ENCODE results near the gene CHDH.

Gene CHDH

DNA sequence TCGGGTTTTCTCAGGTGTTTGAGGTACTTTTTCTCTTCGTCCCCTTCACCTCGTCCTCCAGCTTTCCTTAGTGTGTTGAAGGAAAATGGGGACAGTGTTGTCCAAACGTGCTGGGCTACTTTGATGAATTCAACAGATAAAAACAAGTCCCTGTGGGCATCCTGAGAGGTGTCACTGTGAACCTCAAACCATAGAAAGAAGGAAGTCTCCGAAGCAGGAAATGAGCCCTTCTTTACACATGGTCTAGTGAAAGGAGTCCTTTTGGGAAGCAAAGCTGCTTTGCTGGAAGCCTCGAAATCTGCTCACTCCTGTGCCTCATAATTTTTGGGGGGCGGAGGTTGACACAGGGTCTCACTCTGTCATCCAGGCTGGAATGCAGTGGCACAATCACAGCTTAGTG is 10.7 kb upstream of the CHDH start:
- no peak for DNase-seq (ENCODE audit: low read depth, low spot score)
- H3K27ac ChIP-seq, result no peak overlapping the region

DNA sequence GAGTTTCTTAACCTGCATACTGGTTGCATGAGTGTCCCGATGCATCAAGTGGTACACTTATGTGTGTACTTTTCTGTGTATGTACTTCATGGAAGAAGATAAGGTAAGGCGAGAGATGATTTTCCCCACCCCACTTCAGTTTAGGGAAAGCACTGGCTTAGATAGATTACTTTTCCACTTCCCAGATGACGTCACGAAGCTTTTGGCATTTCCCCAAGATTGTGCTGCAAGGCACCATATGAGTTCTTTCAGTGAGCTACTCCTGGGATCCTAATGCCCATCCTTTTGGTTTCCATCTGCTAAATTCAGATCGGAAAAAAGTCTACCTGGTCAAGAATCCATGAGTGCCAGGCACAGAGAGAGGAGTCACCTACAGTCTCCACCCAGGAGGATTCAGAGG is 4.7 kb upstream of the CHDH start:
- no peak for DNase-seq (ENCODE audit: low read depth, low spot score)
- no peak overlapping the region for H3K27ac ChIP-seq

DNA sequence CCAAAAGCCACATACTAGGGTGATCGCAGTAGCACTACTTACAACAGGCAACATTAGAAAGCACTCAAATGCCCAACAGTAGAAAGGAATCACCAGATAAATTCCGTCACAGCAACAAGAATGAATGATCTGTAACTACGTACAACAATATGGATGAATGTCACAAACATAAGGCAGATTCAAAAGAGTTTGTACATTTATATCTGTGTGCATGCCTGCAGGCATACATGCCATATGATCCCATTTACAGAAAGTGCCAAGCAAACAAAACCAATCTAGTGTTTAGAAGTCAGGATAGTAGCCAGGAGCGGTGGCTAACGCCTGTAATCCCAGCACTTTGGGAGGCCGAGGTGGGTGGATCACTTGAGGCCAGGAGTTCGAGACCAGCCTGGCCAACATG is 3.7 kb upstream of the CHDH start:
- no peak for DNase-seq (ENCODE audit: low read depth, low spot score)

DNA sequence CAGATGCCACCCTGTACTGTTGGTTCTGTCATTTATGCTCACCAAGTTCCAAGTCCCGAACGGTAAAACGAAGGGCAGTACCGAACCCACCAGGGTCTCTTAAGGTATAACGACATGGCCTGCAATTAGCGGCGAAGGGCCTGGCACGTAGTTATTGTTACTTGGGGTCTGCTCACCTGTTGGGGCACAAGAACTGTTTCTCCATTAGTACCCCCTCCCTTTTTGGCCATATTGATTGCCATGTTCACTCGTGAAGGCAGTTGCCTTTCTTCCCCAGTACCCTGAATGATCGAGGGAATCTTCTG is 584 bp upstream of the CHDH start:
- no peak for DNase-seq (ENCODE audit: low read depth, low spot score)
- no peak overlapping the region for H3K27ac ChIP-seq

More for the DNA sequence above, 3.7 kb upstream of the CHDH start:
- H3K27ac ChIP-seq, result no peak overlapping the region

DNA sequence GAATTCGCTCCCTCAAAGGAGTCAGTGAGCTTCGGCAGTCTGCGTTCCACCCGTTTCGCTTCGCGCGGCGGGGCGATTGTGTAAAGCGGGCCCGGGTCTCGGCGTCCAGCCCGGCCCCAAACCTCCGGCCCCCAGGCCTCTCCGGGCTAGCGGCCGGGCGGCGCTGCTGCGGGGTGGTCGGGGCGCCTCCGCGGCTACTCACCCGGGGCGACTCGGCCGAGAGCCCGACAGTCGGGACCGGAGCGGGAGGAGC is 412 bp downstream of the CHDH start:
- H3K27ac ChIP-seq, result no peak overlapping the region

DNA sequence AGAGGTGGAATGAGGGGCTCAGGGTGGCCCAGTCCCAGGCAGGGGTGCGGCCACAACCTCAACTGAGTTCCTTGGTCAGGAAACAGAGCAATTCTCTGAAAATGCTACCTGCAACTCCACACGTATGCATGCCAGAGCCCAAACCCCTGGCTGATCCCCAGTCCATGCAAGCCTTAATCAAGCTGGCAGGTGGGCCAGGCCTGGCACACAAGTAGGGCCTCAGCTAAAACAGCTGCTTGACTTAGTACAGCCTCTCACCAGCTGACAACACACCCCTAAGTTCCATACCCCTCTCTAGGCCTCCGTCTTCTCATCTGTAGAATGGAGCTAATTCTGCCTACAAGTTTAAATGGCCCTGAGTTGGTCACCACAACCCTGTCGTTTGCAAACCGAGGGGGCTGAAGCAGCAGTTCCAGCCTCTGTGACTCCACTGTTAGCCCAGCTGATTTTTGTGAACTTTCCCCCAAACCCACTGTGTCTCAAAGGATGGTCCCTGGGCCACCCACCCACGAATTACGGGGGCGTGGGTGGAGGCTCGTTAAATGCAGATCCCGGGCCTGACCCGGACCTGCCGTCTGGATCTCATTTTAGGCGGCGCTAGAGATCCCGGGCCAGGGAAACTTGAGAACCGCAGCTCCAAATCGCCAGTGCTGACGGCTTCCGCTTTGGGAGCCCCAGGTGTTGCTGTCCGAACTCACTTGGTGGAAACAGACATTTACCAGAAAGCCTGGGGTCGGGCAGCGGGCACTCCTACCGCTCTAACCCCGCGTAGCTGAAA is 927 bp downstream of the CHDH start:
- H3K27ac ChIP-seq, result no peak overlapping the region
- DNase-seq (ENCODE audit: low read depth, low spot score), result no peak

More for the DNA sequence above, 412 bp downstream of the CHDH start:
- no peak for DNase-seq (ENCODE audit: low read depth, low spot score)

DNA sequence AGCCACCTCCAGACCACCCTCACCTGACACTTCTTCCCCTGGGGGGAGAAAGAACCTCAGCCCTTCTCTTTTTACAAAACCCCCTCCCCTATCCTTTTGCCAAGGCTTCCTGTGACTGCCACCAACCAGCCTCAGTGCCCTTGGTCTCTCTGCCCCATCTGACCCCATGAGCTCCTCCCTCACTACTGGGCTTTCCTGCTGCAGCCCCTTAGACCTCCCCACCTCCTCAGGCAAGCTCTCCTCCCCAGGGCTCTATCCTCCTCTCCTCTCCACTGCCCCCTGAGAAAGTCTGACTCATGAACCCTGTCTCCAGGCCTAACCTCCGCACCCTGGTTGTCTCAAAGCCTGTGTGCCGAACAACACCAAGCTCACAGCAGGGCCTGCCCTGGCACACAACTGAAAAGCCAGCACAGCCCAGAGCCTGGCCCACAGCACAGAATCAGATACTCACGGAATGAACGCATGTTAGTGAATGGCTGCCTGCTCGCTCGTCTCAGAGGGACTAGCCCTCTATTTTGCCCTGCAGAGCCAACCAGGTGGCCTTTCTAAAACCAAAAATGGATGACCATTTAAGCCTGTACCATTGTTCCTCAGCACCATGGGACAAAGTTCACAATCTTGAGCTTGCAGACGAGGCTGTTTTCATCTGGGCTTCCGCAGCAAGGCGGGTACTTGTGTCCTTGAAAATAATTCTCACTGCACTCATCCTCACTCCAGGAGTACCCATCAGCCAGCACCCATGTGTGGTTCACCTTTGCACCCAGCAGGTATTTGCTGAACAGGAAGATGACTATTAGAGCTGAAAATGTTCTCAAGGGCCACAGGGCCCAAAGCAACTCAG is 1.7 kb downstream of the CHDH start:
- H3K27ac ChIP-seq, result no peak overlapping the region
- DNase-seq (ENCODE audit: low read depth, low spot score), result no peak

DNA sequence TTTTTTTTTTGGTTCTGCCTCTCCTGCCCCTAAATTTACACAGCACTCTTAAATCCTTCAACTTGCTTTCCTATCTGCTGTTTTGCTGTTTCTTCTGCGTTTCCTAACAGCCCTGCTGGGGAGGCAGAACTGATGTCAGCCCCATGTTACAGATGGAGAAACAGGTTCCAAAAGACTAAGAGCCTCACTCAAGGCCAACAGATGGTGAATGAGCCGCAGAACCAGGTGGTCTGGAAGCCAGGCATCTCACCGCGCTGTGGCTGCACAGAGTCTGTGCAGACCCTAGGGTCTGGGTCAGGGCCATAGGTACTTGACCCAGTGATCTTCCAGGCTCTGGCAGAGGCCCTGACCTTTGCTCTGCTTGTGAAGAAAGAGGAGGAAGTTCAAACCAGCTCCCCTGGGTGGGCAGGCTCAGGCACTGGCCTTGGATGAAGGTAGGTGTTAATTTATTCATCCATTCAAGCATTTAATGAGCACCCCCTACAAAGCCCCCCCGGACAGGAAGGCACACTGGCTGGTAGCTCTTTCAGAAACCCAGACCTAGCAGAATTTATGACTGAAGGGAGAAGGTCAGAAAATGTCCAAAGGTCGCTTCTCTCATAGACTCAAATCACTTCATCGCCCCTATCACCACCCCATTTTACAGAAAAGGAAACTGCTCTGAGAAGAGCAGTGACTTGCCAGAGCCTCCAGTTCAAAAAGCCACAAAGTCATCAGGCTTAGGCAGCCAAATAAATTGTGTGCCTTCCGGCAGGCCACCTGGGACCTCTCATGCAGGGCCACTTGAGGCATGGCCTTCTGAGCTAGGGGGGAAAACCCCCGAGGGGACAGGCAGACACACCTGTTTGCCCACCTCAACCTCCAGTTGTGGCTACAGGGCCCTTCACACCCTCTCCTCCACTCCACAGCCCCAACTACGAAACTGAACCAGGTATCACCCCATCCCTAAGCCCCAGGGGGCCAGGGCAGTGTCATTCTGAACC is 2.7 kb downstream of the CHDH start:
- no peak for DNase-seq (ENCODE audit: low read depth, low spot score)
- H3K27ac ChIP-seq, result no peak overlapping the region

DNA sequence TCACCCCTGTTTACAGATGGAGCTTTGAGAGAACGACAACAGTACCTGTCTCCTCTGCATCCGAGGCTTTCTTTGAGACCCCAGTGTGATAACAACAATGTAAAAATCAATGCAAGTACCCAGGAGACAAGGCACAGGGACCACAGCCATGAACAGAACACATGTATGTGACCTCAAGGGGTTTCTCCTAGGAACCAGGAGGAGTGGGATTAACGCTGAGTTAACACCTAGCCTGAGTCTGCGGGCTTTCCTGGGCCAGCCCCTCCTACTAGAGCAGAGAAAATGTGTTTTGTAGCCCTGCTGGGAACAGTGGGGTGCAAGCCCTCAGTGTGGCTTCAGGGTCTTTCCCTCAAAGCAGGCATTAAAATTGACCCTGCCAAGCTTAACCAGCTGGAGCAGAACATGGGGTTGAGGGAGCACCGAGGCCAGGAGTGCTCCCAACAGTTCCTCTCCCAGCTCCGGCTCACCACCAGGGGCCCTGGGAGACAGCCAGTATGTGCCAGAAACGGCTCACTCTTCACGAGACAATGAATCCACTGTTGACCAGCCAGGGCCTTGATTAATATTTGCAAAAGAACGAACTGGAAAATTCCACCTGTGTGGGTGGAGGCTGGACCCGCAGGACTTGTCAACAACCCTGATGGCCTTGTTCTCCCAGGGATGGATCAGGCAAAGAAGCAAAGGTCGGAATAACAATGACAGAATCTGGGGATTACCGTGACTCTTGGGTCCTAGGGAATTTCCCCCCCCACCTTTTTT is 3.6 kb downstream of the CHDH start:
- DNase-seq (ENCODE audit: low read depth, low spot score), result peak; percentile 20
- H3K27ac ChIP-seq, result no peak overlapping the region

DNA sequence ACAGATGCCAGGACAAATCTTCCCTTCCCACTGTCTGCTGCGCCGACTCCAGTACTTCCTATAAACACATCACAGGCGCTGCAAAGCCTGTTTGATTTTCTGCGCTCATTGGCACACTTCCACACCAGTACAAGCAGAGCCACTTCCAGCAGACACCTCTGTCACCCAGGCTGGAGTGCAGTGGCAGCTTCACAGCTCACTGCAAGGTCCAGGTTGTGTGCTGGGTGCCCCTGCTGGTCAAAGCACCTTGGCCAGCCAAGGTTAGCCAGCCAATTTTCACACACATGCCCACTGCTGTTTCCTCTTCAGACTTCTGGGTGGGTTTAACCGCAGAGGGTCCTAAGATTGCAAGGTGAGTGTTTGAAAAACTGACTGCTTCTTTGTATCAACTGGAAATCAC is 4.9 kb downstream of the CHDH start:
- H3K27ac ChIP-seq, result no peak overlapping the region

DNA sequence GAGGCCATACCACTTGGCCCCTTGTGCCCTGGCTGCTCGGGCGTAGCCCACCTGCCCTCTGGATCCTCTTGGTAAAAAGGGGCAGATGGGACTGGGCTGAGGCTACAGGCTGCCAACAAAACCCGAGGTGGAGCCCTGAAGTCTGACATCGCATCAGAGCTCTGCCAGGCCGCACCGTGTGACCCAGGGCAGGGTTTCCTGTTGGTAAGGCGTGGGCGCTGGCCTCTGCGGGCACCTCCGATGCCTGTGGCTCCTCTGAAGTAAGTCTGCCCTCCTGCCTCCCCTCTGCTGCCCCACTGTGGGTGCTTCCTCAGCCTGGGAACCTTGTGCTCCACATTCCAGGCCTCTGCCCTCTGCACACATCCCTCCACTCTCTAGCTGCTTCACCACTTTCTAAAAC is 8.9 kb downstream of the CHDH start:
- H3K27ac ChIP-seq, result no peak overlapping the region
- DNase-seq (ENCODE audit: low read depth, low spot score), result no peak

More for the DNA sequence above, 4.9 kb downstream of the CHDH start:
- no peak for DNase-seq (ENCODE audit: low read depth, low spot score)

DNA sequence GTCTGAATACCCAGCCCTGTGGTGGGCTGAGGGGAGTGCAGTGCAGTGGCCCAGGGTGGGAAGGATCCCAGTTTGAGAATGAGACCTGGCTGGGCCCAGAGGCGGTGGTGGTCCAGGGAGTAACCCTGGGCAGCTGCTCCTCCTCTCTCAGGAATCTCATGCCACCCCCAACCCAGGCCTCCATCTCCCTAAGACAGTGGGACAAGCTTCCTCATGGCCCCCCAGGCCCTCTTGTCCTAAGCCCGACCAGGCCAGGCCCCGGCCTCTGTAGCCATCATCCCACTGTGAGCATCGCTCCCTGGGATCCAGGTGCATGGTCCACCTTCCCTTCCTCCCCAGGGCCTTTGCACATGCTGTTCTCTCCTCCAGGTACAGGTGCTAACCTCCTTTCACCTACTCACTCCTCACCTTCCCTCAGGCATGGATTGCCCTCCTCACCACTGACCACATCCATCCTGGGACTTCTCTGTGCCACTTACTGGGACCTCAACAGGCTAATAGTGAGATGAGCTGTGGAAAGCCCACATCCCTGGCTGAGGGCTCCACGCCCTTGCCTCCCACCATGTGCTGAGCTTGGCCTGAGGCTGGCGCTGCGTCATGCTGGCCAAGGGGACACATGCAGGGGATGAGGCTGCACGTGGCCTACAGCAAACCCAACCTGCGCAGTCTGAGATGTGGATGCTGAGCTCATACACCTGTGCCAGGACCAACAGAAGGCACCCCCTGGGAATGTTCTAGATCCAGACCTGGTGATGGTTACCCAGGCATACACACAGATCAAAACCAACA is 9.9 kb downstream of the CHDH start:
- DNase-seq (ENCODE audit: low read depth, low spot score), result no peak

DNA sequence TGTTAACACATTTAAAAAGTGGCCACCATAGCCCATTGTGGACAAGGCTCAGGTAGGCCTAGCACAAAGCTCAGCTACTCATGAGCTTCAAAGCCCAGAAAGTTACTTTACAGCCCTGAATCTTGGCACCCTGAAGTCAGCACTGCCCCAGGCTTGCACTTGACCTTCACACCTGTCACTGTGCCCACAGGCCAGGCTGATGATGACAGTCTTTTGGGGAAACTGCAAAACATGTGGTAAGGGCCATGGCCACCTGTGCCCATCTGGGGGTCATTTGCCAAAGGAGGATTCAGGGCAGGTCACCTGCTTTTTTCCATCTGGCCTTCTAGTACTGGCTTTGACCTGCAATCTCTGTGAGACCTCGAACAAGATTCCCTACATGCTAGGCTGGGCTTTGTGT is 11.0 kb downstream of the CHDH start:
- no peak for DNase-seq (ENCODE audit: low read depth, low spot score)
- H3K27ac ChIP-seq, result no peak overlapping the region

More for the DNA sequence above, 9.9 kb downstream of the CHDH start:
- no peak overlapping the region for H3K27ac ChIP-seq

DNA sequence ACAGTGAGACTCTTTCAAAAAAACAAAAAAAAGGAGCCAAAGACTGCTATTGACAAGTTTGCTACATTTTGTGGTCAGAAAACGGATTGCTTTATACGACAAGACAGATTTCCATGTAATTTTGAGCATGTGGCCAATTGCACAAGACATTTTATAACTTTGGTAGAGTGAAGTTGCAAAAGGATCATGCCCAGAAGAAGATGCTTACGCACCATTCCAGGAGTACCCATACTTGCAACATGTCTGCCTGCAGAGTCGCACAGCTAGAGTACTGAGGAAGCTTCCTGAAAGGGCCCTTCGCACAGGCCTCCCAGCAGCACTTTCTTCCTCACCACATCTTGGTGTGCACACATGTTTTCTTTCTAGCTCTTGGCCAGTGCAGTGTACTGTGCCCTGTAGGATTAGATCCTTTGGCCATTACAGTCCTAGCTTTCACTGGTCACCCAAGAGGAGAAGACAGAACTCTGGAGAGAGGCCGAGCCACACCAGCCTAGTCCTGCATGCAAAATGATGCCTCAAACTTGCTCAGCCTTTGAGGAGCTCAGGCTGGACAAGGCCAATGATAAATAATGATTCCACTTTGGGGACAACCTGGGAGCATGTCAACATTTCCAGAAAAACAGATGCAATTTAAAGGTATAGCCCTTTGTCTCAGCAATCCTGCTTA is 11.7 kb downstream of the CHDH start:
- DNase-seq (ENCODE audit: low read depth, low spot score), result no peak
- no peak overlapping the region for H3K27ac ChIP-seq

DNA sequence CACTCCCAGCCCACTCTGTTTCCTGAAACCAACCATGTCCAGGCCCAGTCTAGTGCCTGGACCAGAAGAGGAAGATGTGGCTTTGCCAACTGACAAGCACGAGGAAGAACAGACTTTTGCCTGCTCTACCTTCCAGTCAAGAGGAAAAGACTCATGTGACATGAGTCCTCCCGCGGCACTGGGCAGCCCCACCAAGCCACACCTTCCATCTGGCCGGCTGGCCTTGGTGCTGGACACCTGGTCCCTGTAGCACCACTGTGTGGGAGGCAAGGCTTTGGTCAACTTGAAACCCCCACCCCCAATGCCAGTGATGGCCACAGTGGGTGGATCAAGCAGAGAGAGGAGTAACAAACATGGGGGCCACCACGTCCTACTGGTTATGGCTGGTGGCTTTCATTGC is 12.5 kb downstream of the CHDH start:
- H3K27ac ChIP-seq, result no peak overlapping the region
- DNase-seq (ENCODE audit: low read depth, low spot score), result no peak

DNA sequence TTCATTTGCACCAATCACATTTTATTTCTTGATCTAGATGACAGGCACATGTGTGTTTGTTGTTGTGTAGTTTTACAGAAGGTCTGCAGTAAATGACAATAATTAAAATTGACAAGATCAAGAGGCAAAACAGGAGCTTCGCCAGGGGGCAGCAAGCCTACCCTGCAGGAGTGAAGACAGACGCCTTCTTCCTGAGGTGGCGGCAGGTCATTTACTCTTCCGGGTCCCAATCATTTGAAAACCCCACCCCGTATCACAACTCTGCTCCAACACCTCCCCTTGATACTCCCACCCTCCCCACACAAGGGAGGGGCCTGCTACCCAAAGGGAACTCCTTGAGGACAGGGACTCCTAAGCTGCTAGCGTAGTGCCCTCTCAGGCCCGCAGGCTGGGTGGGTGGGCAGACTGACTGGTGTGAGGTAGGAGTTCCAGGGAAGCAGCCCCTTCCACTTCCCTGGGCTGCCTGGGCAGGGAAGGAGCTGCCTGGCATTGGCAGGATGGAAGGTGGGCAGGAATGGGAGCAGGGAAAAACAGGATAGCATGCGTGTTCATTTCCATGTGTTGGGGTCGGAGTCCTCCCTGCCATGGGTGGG is 13.1 kb downstream of the CHDH start:
- no peak for DNase-seq (ENCODE audit: low read depth, low spot score)
- H3K27ac ChIP-seq, result no peak overlapping the region

DNA sequence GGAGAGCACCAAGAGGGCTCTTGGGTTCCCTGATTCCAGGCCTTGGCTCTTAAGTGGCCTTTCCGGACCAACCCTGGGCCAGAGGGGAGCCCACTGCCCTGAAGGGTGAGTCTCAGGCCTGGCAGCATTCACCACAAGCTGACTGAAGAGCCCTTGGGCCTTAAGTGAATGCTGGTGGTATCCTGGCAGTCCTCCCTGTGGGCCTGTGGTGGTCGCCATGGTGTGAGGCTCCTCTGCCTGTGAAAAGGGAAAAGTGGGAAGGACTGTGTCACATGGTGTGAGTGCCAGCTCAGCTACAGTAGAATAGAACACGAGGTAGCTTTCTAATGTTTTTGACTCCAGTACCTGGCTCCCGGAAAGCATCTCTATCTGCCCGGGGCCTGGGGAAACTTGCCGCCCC is 15.3 kb downstream of the CHDH start:
- H3K27ac ChIP-seq, result no peak overlapping the region
- DNase-seq (ENCODE audit: low read depth, low spot score), result no peak

DNA sequence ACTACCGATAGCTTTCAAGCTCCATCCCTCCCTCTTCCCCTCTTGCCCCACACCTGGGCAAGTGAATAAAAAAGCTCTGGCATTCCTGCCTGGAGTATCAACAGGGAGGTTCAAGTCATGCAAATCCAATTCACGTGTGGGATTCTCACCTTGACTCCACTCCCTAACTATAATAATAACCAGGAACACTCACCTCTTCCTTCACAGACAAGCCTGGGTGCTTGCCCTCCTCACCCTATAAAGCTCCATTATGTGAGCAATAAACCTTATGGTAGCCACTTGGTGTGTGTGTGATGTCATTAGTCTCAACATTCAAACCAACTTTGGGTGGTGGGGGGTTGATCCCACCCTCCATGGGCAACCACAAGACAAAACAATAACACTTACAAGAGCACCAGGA is 16.6 kb downstream of the CHDH start:
- H3K27ac ChIP-seq, result no peak overlapping the region
- DNase-seq (ENCODE audit: low read depth, low spot score), result no peak

DNA sequence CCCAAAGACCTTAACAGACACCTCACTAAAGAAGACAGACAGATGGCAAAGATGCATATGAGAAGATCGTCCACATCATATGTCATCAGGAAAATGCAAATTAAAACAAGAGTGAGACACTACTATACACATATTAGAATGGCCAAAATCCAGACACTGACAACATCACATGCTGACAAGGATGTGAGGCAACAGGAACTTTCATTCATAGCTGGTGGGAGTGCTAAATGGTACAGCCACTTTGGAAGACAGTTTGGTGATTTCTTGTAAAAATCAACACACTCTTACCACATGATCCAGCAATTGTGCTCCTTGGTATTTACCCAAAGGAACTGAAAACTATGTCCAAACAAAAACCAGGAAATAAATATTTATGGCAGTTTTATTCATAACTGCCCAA is 17.6 kb downstream of the CHDH start:
- no peak for DNase-seq (ENCODE audit: low read depth, low spot score)

More for the DNA sequence above, 17.6 kb downstream of the CHDH start:
- H3K27ac ChIP-seq, result no peak overlapping the region
